ENCODE results near the gene R3HCC1L.
A peak's percentile ranks its signal among the peaks of the same experiment; 100 is the strongest.

R3HCC1L gene

GRCh38 chr10:98134431-98135221 is at the start of gene R3HCC1L:
R3HCC1L (plus strand) TSS chr10:98134657; CDS start chr10:98208115, 73,458 bp downstream.
- DNase-seq = peak; percentile 94

- DNase-seq = no peak
Observed at GRCh38 chr10:98085238-98085637, 49.2 kb upstream of the R3HCC1L start.

GRCh38 chr10:98086837-98087708 is 47.4 kb upstream of the R3HCC1L start:
- DNase-seq = no peak

GRCh38 chr10:98088186-98088971 is 46.1 kb upstream of the R3HCC1L start:
- DNase-seq = no peak

- no peak for DNase-seq
Observed at GRCh38 chr10:98090822-98091221, 43.6 kb upstream of the R3HCC1L start.

- DNase-seq = no peak
Observed at GRCh38 chr10:98096316-98096715, 38.1 kb upstream of the R3HCC1L start.

- no peak for DNase-seq
Observed at GRCh38 chr10:98096731-98097130, 37.7 kb upstream of the R3HCC1L start.

GRCh38 chr10:98097175-98097574 is 37.3 kb upstream of the R3HCC1L start:
- no peak for DNase-seq

GRCh38 chr10:98097616-98098015 is 36.8 kb upstream of the R3HCC1L start:
- no peak for DNase-seq

GRCh38 chr10:98098247-98098646 is 36.2 kb upstream of the R3HCC1L start:
- DNase-seq = no peak

- DNase-seq = no peak
Observed at GRCh38 chr10:98100476-98100875, 34.0 kb upstream of the R3HCC1L start.

GRCh38 chr10:98101366-98101765 is 33.1 kb upstream of the R3HCC1L start:
- no peak for DNase-seq

GRCh38 chr10:98104125-98104524 is 30.3 kb upstream of the R3HCC1L start:
- DNase-seq = no peak

- DNase-seq = no peak
Observed at GRCh38 chr10:98106531-98106930, 27.9 kb upstream of the R3HCC1L start.

GRCh38 chr10:98107644-98108430 is 26.6 kb upstream of the R3HCC1L start:
- DNase-seq = no peak

- no peak for DNase-seq
Observed at GRCh38 chr10:98110356-98110755, 24.1 kb upstream of the R3HCC1L start.

GRCh38 chr10:98115031-98115787 is 19.2 kb upstream of the R3HCC1L start:
- DNase-seq = no peak

GRCh38 chr10:98119891-98120290 is 14.6 kb upstream of the R3HCC1L start:
- no peak for DNase-seq

GRCh38 chr10:98125940-98126631 is 8.4 kb upstream of the R3HCC1L start:
- no peak for DNase-seq

- DNase-seq = no peak
Observed at GRCh38 chr10:98128802-98129201, 5.7 kb upstream of the R3HCC1L start.

- DNase-seq = no peak
Observed at GRCh38 chr10:98131619-98132018, 2.8 kb upstream of the R3HCC1L start.

Data from CD4-positive, alpha-beta T cell treated with Interleukin-17A for 1 hour (primary cell).